GM20431 (cell line): Measurements from ENCODE around the gene PPP4R2.
"Not testable (repeated sequence)": the region's sequence is repeated elsewhere in the genome, so short reads cannot be mapped to it uniquely, and the experiment has no call there.

Source experiments
- in situ Hi-C: fragments of 300-500 bp; cut with MseI, MboI; formaldehyde crosslinking; loops from one replicate; pipeline ENCODE4 v1.15.0; 2020; ENCODE audit warnings: low sequenced_read_pairs; ENCODE audit not compliant: unreplicated experiment

The PPP4R2 gene

DNA sequence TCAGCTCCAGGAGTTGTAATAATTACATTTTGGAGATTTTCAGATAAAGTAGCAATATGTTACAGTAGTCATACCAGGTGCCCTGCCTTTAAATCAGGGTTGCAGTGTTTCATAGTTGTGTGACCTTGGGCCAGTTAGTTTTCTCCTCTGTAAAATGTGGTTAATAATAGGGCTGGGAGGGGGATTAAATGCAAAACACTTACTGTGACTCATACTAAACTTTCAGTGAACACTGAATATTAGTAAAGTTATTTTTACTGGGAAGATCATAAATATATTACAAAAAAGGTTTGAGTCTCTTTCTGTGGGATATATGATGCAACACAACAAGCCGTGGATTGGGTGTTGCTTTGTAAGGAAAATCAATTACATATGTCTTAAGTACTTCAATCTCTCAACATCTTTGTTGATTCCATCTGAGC, 63.7 kb downstream of the PPP4R2 start:
- in situ Hi-C loops, result no loop called here

GRCh38 chr3:73061416-73061815, 64.8 kb downstream of the PPP4R2 start, which contains the start of gene EBLN2:
Gene EBLN2, plus strand, starts transcription at chr3:73061659. Its CDS starts 423 bp downstream, at chr3:73062082.
- in situ Hi-C loops, result no loop called here

- in situ Hi-C loops, result not testable (repeated sequence)
These were observed 69.6 kb downstream of the PPP4R2 start for GRCh38 chr3:73066243-73066642.

DNA sequence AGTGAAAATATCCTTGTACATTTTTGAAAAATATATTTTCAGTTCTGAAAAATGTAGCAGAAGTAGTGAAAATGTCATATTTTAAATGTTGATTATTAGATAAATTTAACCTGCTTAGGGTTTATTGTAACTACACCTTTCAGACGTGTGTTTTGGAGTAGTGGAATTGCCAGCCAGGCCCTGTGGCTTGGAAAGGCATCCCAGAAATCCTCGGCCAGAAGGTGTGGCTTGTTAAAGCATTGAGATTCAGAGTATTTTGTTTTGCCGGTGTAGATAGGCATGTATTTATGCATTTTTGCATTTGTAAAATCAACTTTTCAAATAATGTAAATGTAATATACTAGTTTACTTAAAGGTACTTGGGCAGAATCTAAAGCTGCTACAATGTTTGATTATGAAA, 71.8 kb downstream of the PPP4R2 start:
- in situ Hi-C loops, result no loop called here

DNA sequence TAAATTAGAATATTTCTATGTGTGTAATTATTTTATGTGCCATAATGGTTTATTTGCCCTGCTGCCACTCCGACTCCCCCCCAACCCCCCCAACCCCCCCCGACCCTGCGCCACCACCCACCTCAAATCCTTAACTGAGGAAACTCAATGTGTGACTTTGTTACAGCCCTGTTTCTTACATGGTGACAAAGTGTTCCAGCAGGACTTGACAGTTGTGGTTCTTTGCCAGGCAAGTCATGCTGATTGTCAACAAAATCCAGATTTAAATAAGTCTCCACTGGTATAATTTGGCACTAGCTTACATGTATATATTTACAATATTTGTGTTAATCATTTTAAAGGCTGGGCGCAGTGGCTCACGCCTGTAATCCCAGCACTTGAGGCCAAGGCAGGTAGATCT, 72.6 kb downstream of the PPP4R2 start:
- in situ Hi-C loops, result no loop called here

DNA sequence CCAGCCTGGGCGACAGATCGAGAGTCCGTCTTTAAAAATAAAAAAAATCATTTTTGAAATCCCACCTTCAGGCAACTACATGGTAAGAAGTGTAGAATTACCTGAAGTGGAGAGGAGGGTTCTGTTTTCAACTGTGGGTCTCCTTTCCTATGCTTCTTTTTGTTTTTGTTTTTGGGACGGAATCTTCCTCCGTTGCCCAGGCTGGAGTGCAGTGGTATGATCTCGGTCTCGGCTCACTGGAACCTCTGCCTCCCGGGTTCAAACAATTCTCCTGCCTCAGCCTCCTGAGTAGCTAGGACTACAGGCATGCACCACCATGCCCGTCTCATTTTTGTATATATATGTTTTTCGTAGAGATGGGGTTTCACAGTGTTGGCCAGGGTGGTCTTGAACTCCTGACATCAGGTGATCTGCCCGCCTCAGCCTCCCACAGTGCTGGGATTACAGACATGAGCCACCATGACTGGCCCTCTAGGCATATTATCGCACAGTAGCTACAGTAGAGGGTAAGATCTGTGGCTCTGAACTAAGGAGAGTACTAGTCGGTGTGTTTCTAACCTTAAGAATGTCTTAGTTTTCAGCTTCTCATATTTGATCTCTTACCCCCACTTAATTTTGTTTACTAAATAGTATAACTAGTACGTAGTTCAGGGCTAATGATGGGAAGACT, 73.3 kb downstream of the PPP4R2 start:
- in situ Hi-C loops, result no loop called here

GRCh38 chr3:73070675-73071575, 74.3 kb downstream of the PPP4R2 start:
- in situ Hi-C loops, result no loop called here

GRCh38 chr3:73071952-73072351, 75.3 kb downstream of the PPP4R2 start:
- in situ Hi-C loops, result no loop called here

DNA sequence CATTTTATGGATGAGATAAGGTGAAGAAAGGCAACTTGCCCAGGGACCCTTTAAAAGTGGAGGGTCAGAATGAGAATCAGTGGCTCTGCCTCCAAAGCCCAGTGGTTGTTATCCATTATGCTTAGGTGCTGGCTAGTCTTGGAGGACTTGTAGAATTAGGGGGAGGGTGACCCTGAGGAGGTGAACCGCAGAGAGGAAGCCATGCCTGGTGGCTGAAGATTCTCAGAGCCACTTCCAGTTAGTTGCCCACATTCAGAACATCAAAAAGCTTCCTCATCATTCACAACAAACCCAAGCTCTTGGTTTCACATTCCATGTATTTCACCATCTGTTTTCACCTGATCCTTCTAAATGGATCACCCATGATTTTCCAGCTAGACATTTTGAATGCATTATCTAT, 76.0 kb downstream of the PPP4R2 start:
- in situ Hi-C loops, result no loop called here

DNA sequence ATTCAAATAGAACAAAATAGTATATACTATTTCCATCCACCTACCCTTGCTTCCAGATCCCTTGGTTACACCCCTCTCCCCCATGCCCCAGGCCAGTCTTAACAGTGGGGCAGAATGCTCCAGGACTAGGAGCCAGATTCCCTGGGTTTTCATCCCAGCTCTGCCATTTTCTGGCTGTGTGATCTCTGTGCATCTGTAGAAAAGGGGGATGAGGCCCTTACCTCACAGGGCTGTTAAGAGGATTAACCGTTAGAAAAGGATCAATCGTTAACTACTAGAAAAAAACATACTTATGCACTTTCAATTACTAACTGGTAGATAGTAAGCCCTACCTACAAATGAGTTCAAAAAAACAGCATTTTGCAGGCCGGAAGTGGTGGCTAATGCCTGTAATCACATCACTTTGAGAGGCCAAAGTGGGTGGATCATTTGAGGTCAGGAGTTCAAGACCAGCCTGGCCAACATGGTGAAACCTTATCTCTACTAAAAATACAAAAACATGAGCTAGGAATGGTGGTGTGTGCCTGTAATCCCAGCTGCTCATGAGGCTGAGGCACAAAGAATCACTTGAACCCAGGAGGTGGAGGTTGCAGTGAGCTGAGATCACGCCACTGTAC, 76.6 kb downstream of the PPP4R2 start:
- in situ Hi-C loops, result no loop called here

- in situ Hi-C loops, result loop anchor here (25.0 kb wide), 1 partner anchor 1362 kb away; no protein-coding TSS in a partner anchor
These were observed 78.2 kb downstream of the PPP4R2 start for GRCh38 chr3:73074781-73075180.

GRCh38 chr3:73080216-73080966, 83.8 kb downstream of the PPP4R2 start:
- in situ Hi-C loops, result loop anchor here (10.0 to 25.0 kb wide), 2 partner anchors 146 to 1368 kb away; no protein-coding TSS in a partner anchor

DNA sequence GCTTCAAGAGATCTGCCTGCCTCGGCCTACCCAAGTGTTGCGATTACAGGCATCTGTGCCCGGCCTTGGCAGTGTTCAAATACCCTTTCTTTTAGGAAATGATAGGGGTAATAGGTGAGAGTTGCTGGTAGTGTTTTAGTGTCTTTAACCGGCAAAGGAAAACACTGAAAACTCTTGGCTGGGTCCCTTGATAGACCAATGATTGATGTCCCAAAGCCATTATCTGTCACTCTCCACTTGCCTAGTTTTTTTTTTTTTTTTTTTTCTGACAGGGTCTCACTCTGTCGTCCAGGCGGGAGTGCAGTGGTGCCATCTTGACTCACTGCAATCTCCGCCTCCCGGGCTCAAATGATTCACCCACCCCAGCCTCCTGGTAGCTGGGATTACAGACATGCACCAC, 84.5 kb downstream of the PPP4R2 start:
- in situ Hi-C loops, result loop anchor here (10.0 to 25.0 kb wide), 2 partner anchors 146 to 1369 kb away; no protein-coding TSS in a partner anchor

- in situ Hi-C loops, result loop anchor here (10.0 to 25.0 kb wide), 2 partner anchors 149 to 1372 kb away; no protein-coding TSS in a partner anchor
These were observed 87.6 kb downstream of the PPP4R2 start for GRCh38 chr3:73084170-73084569.

GRCh38 chr3:73086071-73086494, 89.5 kb downstream of the PPP4R2 start:
- in situ Hi-C loops, result loop anchor here (10.0 to 25.0 kb wide), 2 partner anchors 151 to 1374 kb away; no protein-coding TSS in a partner anchor

- in situ Hi-C loops, result loop anchor here (25.0 kb wide), 1 partner anchor 1382 kb away; no protein-coding TSS in a partner anchor
These were observed 97.5 kb downstream of the PPP4R2 start for GRCh38 chr3:73094129-73094528.

GRCh38 chr3:73094951-73095350, 98.3 kb downstream of the PPP4R2 start:
- in situ Hi-C loops, result loop anchor here (25.0 kb wide), 1 partner anchor 1383 kb away; no protein-coding TSS in a partner anchor

DNA sequence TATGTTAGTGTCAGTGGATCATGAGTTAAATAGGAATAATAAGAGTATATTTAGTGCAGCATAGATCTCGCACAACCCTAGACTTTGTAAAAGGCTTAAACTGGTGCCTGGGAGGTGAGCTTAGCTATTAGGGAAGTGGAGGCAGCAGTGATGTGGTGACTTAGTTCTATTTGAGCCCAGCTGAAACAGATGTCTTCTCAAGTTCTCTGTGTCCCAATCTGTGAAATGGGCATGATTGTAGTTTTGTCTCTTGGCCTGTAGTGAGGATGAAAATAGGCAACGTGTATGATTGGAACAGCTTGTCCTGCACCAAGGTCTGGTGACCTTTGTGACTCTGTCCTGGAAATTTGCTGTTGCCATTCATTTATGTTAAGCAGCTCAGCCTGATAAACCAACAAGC, 99.6 kb downstream of the PPP4R2 start:
- in situ Hi-C loops, result loop anchor here (25.0 kb wide), 1 partner anchor 1384 kb away; no protein-coding TSS in a partner anchor

DNA sequence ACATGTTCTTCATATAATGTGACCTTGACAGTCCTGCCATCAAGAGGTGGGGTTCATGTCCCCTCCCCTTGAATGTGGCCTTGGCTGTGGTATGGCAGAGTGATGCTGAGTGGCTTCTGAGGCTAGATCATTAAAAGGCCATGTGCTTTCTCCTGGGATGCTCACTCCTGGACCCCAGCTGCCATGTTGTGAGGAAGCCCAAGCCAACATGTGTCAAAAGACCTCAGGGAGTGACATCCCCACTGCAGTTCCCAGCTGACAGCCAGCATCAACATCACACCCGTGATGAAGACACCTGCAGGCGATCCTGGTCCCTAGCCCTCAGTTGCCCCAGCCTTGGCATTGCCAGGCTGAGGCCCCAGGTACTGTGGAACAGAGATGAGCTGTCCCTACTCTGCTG, 101.4 kb downstream of the PPP4R2 start:
- in situ Hi-C loops, result loop anchor here (25.0 kb wide), 1 partner anchor 1386 kb away; no protein-coding TSS in a partner anchor
